Panc1 (cell line): Measurements from ENCODE around the gene FGF14. TPM values are rescaled to one million over a fixed set of nuclear protein-coding genes. Genes with fewer than 3 reads are reported as not detected.

ENCODE experiments used
- ATAC-seq: fragments of 200-7000 bp; cut with Tn5 transposase; 2 replicates; pipeline ENCODE4 v1.9.1; 2020; ENCODE audit warnings: mild to moderate bottlenecking, moderate library complexity
- BruUV-seq: library from RNA; stranded (reverse); fragments of 400-500 nt; replicated peaks from 2 replicates; lab custom pipeline; 2021; lab: Mats Ljungman, UMichigan
- CTCF ChIA-PET: fragments of 300-600 bp; sonication (Branson Sonifier 250); formaldehyde crosslinking; loops from one replicate; lab custom pipeline; 2022; ENCODE audit warnings: antibody characterized with exemption; lab: Charles Lee
- POLR2A ChIA-PET: fragments of 300-600 bp; sonication (Branson Sonifier 250); formaldehyde crosslinking; loops from one replicate; lab custom pipeline; 2022; ENCODE audit warnings: antibody characterized with exemption; lab: Charles Lee
- DNase-seq: peaks from one replicate; pipeline ENCODE4 v3.0.0-alpha.2; 2010; ENCODE audit warnings: low read depth, low spot score
- H3K27ac ChIP-seq: 2 replicates; pipeline ENCODE4 v1.5.1; 2011; ENCODE audit warnings: mild to moderate bottlenecking, low read length, inconsistent platforms
- H3K27me3 ChIP-seq: fragments of 200-500 bp; sonication (Bioruptor generic); 2 replicates; pipeline ENCODE4 v1.6.0; 2014; ENCODE audit warnings: low read length, inconsistent platforms; ENCODE audit not compliant: control insufficient read depth, insufficient read depth
- H3K36me3 ChIP-seq: fragments of 200-500 bp; sonication (Bioruptor generic); 2 replicates; pipeline ENCODE4 v1.5.1; 2014; ENCODE audit warnings: inconsistent platforms, mild to moderate bottlenecking, low read length, moderate library complexity; ENCODE audit not compliant: control insufficient read depth, insufficient read depth
- H3K4me1 ChIP-seq: 2 replicates; pipeline ENCODE4 v1.5.1; 2011; ENCODE audit warnings: inconsistent platforms, mild to moderate bottlenecking, low read length, moderate library complexity; ENCODE audit not compliant: control insufficient read depth, insufficient read depth
- H3K4me3 ChIP-seq, 2 experiments: 2 replicates each; pipeline ENCODE4 v1.5.1; 2011 to 2012; ENCODE audit warnings: low read depth in 2 of 2, low read length in 2 of 2, mild to moderate bottlenecking in 2 of 2, inconsistent platforms in 1 of 2, moderate library complexity in 1 of 2
- H3K9me3 ChIP-seq: fragments of 200-500 bp; sonication (Bioruptor generic); 2 replicates; pipeline ENCODE4 v1.5.1; 2014; ENCODE audit warnings: low read depth, mild to moderate bottlenecking, inconsistent platforms, low read length, moderate library complexity; ENCODE audit not compliant: control insufficient read depth, insufficient read depth
- POLR2AphosphoS5 ChIP-seq: IDR thresholded peaks from 2 replicates; pipeline ENCODE4 v1.6.1; 2012; ENCODE audit warnings: mild to moderate bottlenecking, low read depth, low read length, moderate library complexity
- SIN3A ChIP-seq: IDR thresholded peaks from 2 replicates; pipeline ENCODE4 v1.6.1; 2012; ENCODE audit warnings: low read depth, mild to moderate bottlenecking, low read length, moderate library complexity, borderline replicate concordance; ENCODE audit not compliant: insufficient read depth
- TCF7L2 ChIP-seq: IDR thresholded peaks from 2 replicates; pipeline ENCODE4 v1.6.1; 2011; ENCODE audit warnings: mild to moderate bottlenecking, low read depth, low read length, inconsistent platforms
- in situ Hi-C: cut with HindIII; loops from 2 replicates; pipeline ENCODE4 v1.10.0; 2016; ENCODE audit warnings: low sequenced_read_pairs, low pct_unique_long_range_greater_than_20kb
- intact Hi-C: fragments of 100-400 bp; cut with micrococcal nuclease; formaldehyde crosslinking; loops from one replicate; pipeline ENCODE4 v1.10.0; 2022; ENCODE audit not compliant: unreplicated experiment
- total RNA-seq: library from RNA; stranded (reverse); gene quantifications from one replicate; pipeline ENCODE4 v1.2.1, GENCODE V29; 2021; ENCODE audit not compliant: unreplicated experiment
- TF ChIP-seq, protein P1 (sequence below): fragments of 450-650 bp; IDR thresholded peaks from 2 replicates; pipeline ENCODE4 v1.5.1; 2017; ENCODE audit warnings: mild to moderate bottlenecking
- TF ChIP-seq, protein P2 (sequence below), 2 experiments: IDR thresholded peaks; 2 replicates each; pipeline ENCODE4 v1.6.1; 2011 to 2012; ENCODE audit warnings: low read depth in 2 of 2, control low read depth in 1 of 2, low read length in 1 of 2, mild to moderate bottlenecking in 1 of 2, moderate library complexity in 1 of 2; ENCODE audit not compliant: insufficient read depth in 1 of 2

The FGF14 gene
- total RNA-seq, 1 experiment from 2014 or later = 0.03 TPM

DNA sequence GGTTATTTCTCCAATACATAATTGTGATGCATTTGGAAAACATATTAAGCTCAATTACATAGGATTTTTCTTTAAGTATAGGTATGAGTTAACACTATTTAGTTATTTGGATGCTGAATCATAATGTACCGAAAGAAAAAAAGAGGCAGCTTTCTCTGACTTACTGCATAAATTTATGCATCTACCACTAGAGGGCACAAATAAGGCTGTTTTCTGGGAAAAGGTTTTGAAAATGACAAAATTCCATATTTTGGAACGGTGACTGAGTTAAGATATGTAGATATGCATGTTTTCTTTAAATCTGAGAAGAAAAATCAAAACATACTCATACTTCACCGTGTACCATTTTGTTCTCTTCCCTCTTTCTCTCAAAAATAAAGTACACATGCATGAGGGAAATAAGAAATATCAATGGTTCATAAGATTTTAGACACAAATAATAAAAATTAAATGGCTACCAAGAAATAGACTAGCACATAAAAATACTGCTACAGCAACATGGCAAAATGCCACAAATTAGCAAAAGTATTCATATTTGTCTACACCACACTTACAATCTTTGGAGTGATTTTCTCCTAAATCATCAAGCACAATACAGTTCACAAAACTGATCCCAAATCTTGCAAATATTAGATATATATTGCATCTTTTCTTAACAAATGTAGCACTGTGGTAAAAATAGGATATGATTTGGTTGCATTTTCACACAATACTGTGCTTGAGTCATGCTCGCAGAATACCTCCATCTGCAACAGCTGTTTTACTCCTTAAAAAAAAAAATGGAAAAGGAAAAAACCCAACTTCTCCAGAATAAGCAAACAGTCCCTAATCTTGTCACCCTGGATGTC, 260.0 kb downstream of the FGF14 start:
- no peak overlapping the region for H3K4me3 ChIP-seq
- no TSS peak for BruUV-seq
- POLR2A ChIA-PET = no interaction called here
- H3K27me3 ChIP-seq = no peaks in the 10 kb centered on the region
- no peaks in the 10 kb centered on the region for H3K36me3 ChIP-seq
- no peaks in the 10 kb centered on the region for H3K4me1 ChIP-seq
- in situ Hi-C loops = no loop called here
- H3K9me3 ChIP-seq = no peaks in the 10 kb centered on the region
- CTCF ChIA-PET = interaction anchor here (2.0 kb wide), 1 partner anchor 414 kb away, joined by 11 read pairs; no protein-coding TSS in a partner anchor
- intact Hi-C loops = no loop called here
- TF ChIP-seq, protein P1, sequence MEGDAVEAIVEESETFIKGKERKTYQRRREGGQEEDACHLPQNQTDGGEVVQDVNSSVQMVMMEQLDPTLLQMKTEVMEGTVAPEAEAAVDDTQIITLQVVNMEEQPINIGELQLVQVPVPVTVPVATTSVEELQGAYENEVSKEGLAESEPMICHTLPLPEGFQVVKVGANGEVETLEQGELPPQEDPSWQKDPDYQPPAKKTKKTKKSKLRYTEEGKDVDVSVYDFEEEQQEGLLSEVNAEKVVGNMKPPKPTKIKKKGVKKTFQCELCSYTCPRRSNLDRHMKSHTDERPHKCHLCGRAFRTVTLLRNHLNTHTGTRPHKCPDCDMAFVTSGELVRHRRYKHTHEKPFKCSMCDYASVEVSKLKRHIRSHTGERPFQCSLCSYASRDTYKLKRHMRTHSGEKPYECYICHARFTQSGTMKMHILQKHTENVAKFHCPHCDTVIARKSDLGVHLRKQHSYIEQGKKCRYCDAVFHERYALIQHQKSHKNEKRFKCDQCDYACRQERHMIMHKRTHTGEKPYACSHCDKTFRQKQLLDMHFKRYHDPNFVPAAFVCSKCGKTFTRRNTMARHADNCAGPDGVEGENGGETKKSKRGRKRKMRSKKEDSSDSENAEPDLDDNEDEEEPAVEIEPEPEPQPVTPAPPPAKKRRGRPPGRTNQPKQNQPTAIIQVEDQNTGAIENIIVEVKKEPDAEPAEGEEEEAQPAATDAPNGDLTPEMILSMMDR = peak; percentile 48; the same call in 1 of the 2 replicates
- no peak for TF ChIP-seq TCF7L2
- ATAC-seq (no peak), DNase-seq (no peak)
- H3K27ac ChIP-seq = no peak overlapping the region

DNA sequence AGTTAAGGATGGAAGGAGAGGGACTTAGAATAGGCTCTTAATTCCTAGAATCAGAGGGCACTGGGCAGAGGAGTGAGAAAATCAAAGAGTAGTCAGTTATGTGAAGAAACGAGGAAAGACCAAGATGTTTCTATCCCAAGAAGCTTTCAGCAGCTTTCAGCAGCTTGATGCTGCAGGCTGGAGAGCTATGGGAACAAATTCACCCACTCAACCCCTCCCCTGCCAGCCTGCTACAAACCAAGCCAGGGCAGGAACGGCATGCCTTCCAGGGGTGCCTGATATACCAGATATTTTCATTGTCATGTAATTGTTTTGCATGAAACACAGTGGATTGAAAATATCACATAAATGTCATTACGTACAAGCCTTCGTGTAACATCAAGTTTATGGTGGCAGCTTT, 262.2 kb downstream of the FGF14 start:
- in situ Hi-C loops = no loop called here
- no peak overlapping the region for H3K27ac ChIP-seq
- POLR2A ChIA-PET = no interaction called here

More for the DNA sequence above, 262.2 kb downstream of the FGF14 start:
- Histone ChIP-seq H3K4me1 (no peaks in the 10 kb centered on the region), H3K27me3 (no peaks in the 10 kb centered on the region), H3K4me3 (no peak overlapping the region), H3K36me3 (no peaks in the 10 kb centered on the region), H3K9me3 (no peaks in the 10 kb centered on the region)
- intact Hi-C loops = no loop called here
- BruUV-seq = no TSS peak
- ATAC-seq (no peak), DNase-seq (no peak)
- TF ChIP-seq POLR2AphosphoS5 (no peak), TCF7L2 (no peak), SIN3A (no peak)
- TF ChIP-seq, protein P1 = no peak
- TF ChIP-seq, protein P2, sequence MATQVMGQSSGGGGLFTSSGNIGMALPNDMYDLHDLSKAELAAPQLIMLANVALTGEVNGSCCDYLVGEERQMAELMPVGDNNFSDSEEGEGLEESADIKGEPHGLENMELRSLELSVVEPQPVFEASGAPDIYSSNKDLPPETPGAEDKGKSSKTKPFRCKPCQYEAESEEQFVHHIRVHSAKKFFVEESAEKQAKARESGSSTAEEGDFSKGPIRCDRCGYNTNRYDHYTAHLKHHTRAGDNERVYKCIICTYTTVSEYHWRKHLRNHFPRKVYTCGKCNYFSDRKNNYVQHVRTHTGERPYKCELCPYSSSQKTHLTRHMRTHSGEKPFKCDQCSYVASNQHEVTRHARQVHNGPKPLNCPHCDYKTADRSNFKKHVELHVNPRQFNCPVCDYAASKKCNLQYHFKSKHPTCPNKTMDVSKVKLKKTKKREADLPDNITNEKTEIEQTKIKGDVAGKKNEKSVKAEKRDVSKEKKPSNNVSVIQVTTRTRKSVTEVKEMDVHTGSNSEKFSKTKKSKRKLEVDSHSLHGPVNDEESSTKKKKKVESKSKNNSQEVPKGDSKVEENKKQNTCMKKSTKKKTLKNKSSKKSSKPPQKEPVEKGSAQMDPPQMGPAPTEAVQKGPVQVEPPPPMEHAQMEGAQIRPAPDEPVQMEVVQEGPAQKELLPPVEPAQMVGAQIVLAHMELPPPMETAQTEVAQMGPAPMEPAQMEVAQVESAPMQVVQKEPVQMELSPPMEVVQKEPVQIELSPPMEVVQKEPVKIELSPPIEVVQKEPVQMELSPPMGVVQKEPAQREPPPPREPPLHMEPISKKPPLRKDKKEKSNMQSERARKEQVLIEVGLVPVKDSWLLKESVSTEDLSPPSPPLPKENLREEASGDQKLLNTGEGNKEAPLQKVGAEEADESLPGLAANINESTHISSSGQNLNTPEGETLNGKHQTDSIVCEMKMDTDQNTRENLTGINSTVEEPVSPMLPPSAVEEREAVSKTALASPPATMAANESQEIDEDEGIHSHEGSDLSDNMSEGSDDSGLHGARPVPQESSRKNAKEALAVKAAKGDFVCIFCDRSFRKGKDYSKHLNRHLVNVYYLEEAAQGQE (IDR thresholded peaks at IDR 0.05; ENCODE audit: insufficient read depth in 1 of 2, low read depth in 2 of 2, low read length in 1 of 2) = no peak
- CTCF ChIA-PET = no interaction called here
